Measurements from ENCODE around the gene PCDHB11.
"Not testable (repeated sequence)": the region's sequence is repeated elsewhere in the genome, so short reads cannot be mapped to it uniquely, and the experiment has no call there.

GRCh38 chr5:141210849-141211248 lies 11.4 kb downstream of the PCDHB11 start:
- TF ChIP-seq CTCF, POLR2A, POLR2AphosphoS5, EP300 (IDR thresholded peaks at IDR 0.05): not testable (repeated sequence)

All from upper lobe of left lung (tissue), 4 donors.